ENCODE results near the gene KLHDC8A.

DNA sequence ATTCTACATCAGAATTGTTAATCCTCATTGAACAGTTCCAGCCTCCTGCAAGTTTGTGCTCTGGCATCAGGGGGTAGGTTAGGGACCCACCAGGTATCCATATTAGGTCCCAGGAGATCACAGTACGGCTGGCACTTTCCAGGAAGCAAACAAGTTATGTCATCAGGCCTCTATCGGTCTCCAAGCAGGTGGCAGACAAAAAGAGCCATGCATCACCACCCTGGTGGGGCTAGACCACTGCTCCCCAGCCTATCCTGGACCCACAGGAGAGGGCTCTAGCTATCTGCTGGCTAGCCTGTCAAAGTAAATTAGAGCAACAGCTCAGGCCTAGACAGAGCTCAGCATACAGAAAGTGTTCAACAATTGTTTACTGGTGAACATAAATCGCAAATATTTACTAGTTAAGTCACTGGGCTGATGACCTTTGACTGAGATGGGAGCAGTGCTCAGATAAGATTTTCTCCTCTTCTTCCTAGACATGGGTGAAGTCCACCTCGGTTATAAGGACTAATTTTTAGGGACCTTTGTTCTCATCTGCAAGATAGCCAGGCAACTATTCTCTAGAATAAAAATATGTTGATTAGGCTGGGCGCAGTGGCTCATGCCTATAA is 41.6 kb downstream of the KLHDC8A start:
- TF ChIP-seq POLR2A (IDR thresholded peaks at IDR 0.05): no peak
- TF ChIP-seq, protein P1, sequence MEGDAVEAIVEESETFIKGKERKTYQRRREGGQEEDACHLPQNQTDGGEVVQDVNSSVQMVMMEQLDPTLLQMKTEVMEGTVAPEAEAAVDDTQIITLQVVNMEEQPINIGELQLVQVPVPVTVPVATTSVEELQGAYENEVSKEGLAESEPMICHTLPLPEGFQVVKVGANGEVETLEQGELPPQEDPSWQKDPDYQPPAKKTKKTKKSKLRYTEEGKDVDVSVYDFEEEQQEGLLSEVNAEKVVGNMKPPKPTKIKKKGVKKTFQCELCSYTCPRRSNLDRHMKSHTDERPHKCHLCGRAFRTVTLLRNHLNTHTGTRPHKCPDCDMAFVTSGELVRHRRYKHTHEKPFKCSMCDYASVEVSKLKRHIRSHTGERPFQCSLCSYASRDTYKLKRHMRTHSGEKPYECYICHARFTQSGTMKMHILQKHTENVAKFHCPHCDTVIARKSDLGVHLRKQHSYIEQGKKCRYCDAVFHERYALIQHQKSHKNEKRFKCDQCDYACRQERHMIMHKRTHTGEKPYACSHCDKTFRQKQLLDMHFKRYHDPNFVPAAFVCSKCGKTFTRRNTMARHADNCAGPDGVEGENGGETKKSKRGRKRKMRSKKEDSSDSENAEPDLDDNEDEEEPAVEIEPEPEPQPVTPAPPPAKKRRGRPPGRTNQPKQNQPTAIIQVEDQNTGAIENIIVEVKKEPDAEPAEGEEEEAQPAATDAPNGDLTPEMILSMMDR (IDR thresholded peaks at IDR 0.05): no peak
